WTC11 (cell line): Measurements from ENCODE around the gene SRRM3.
"Not testable (repeated sequence)": the region's sequence is repeated elsewhere in the genome, so short reads cannot be mapped to it uniquely, and the experiment has no call there.

ENCODE experiments used
- CREM ChIP-seq: sonication (generic); formaldehyde crosslinking; IDR thresholded peaks from 2 replicates; pipeline ENCODE4 v1.8.1; 2022; ENCODE audit warnings: mild to moderate bottlenecking, missing genetic modification reagents, moderate library complexity
- FOXJ3 ChIP-seq: sonication (generic); formaldehyde crosslinking; IDR thresholded peaks from 2 replicates; pipeline ENCODE4 v1.9.0; 2021; ENCODE audit warnings: missing genetic modification reagents, mild to moderate bottlenecking, borderline replicate concordance
- NR1H2 ChIP-seq: sonication (generic); formaldehyde crosslinking; IDR thresholded peaks from 2 replicates; pipeline ENCODE4 v1.9.0; 2021; ENCODE audit warnings: mild to moderate bottlenecking, moderate library complexity, missing genetic modification reagents
- NR3C1 ChIP-seq: sonication (generic); formaldehyde crosslinking; conservative IDR thresholded peaks from 2 replicates; pipeline ENCODE4 v1.8.1; 2023; ENCODE audit warnings: low read depth, mild to moderate bottlenecking, missing genetic modification reagents
- TF ChIP-seq, protein P1 (sequence below): sonication (generic); formaldehyde crosslinking; IDR thresholded peaks from 2 replicates; pipeline ENCODE4 v1.8.0; 2022; ENCODE audit warnings: mild to moderate bottlenecking, missing genetic modification reagents
- TF ChIP-seq, protein P2 (sequence below): sonication (generic); formaldehyde crosslinking; IDR thresholded peaks from 2 replicates; pipeline ENCODE4 v1.8.0; 2022; ENCODE audit warnings: mild to moderate bottlenecking, missing genetic modification reagents
- TF ChIP-seq, protein P3 (sequence below): fragments of 200-600 bp; IDR thresholded peaks from 2 replicates; pipeline ENCODE4 v1.8.0; 2022; ENCODE audit warnings: antibody characterized with exemption
- TF ChIP-seq, protein P4 (sequence below): sonication (generic); formaldehyde crosslinking; IDR thresholded peaks from 2 replicates; pipeline ENCODE4 v1.8.1; 2022; ENCODE audit warnings: low read depth, missing genetic modification reagents, borderline replicate concordance
- TF ChIP-seq, protein P5 (sequence below): sonication (generic); formaldehyde crosslinking; IDR thresholded peaks from 2 replicates; pipeline ENCODE4 v1.8.1; 2023; ENCODE audit warnings: mild to moderate bottlenecking, missing genetic modification reagents
- TF ChIP-seq, protein P6 (sequence below): sonication (generic); formaldehyde crosslinking; IDR thresholded peaks from 2 replicates; pipeline ENCODE4 v1.8.1; 2023; ENCODE audit warnings: mild to moderate bottlenecking, missing genetic modification reagents
- TF ChIP-seq, protein P7 (sequence below): sonication (generic); formaldehyde crosslinking; IDR thresholded peaks from 2 replicates; pipeline ENCODE4 v1.8.0; 2023; ENCODE audit warnings: missing genetic modification reagents, mild to moderate bottlenecking, borderline replicate concordance
- TF ChIP-seq, protein P8 (sequence below): sonication (generic); formaldehyde crosslinking; IDR thresholded peaks from 2 replicates; pipeline ENCODE4 v1.8.1; 2023; ENCODE audit warnings: mild to moderate bottlenecking, missing genetic modification reagents, moderate library complexity

DNA sequence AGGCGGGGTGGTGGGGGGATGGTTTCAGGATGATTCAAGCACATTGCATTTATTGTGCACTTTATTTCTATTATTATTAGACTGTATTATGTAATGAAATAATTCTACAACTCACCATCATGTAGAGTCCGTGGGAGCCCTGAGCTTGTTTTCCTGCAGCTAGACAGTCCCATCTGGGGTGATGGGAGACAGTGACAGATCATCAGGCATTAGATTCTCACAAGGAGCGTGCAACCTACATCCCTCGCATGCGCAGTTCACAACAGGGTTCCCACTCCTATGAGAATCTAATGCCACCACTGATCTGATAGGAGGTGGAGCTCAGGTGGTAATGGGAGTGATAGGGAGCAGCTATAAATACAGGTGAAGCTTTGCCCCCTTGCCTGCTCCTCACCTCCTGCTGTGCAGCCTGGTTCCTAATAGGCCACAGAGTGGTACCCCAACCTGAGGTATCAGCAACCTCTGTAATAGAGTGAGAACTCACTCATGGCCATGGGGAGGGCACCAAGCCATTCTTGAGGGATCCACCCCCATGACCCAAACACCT, 40.9 kb downstream of the SRRM3 start:
- TF ChIP-seq, protein P1, sequence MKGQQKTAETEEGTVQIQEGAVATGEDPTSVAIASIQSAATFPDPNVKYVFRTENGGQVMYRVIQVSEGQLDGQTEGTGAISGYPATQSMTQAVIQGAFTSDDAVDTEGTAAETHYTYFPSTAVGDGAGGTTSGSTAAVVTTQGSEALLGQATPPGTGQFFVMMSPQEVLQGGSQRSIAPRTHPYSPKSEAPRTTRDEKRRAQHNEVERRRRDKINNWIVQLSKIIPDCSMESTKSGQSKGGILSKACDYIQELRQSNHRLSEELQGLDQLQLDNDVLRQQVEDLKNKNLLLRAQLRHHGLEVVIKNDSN = not testable (repeated sequence)
- not testable (repeated sequence) for TF ChIP-seq FOXJ3 (CRISPR knock-in tag); CREM (CRISPR knock-in tag); NR3C1; NR1H2
- TF ChIP-seq, protein P2, sequence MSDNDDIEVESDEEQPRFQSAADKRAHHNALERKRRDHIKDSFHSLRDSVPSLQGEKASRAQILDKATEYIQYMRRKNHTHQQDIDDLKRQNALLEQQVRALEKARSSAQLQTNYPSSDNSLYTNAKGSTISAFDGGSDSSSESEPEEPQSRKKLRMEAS (CRISPR knock-in tag) = not testable (repeated sequence)
- TF ChIP-seq, protein P3, sequence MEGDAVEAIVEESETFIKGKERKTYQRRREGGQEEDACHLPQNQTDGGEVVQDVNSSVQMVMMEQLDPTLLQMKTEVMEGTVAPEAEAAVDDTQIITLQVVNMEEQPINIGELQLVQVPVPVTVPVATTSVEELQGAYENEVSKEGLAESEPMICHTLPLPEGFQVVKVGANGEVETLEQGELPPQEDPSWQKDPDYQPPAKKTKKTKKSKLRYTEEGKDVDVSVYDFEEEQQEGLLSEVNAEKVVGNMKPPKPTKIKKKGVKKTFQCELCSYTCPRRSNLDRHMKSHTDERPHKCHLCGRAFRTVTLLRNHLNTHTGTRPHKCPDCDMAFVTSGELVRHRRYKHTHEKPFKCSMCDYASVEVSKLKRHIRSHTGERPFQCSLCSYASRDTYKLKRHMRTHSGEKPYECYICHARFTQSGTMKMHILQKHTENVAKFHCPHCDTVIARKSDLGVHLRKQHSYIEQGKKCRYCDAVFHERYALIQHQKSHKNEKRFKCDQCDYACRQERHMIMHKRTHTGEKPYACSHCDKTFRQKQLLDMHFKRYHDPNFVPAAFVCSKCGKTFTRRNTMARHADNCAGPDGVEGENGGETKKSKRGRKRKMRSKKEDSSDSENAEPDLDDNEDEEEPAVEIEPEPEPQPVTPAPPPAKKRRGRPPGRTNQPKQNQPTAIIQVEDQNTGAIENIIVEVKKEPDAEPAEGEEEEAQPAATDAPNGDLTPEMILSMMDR = not testable (repeated sequence)
- TF ChIP-seq, protein P4, sequence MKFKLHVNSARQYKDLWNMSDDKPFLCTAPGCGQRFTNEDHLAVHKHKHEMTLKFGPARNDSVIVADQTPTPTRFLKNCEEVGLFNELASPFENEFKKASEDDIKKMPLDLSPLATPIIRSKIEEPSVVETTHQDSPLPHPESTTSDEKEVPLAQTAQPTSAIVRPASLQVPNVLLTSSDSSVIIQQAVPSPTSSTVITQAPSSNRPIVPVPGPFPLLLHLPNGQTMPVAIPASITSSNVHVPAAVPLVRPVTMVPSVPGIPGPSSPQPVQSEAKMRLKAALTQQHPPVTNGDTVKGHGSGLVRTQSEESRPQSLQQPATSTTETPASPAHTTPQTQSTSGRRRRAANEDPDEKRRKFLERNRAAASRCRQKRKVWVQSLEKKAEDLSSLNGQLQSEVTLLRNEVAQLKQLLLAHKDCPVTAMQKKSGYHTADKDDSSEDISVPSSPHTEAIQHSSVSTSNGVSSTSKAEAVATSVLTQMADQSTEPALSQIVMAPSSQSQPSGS (CRISPR knock-in tag) = not testable (repeated sequence)
- TF ChIP-seq, protein P5, sequence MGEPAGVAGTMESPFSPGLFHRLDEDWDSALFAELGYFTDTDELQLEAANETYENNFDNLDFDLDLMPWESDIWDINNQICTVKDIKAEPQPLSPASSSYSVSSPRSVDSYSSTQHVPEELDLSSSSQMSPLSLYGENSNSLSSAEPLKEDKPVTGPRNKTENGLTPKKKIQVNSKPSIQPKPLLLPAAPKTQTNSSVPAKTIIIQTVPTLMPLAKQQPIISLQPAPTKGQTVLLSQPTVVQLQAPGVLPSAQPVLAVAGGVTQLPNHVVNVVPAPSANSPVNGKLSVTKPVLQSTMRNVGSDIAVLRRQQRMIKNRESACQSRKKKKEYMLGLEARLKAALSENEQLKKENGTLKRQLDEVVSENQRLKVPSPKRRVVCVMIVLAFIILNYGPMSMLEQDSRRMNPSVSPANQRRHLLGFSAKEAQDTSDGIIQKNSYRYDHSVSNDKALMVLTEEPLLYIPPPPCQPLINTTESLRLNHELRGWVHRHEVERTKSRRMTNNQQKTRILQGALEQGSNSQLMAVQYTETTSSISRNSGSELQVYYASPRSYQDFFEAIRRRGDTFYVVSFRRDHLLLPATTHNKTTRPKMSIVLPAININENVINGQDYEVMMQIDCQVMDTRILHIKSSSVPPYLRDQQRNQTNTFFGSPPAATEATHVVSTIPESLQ (CRISPR knock-in tag) = not testable (repeated sequence)
- TF ChIP-seq, protein P6, sequence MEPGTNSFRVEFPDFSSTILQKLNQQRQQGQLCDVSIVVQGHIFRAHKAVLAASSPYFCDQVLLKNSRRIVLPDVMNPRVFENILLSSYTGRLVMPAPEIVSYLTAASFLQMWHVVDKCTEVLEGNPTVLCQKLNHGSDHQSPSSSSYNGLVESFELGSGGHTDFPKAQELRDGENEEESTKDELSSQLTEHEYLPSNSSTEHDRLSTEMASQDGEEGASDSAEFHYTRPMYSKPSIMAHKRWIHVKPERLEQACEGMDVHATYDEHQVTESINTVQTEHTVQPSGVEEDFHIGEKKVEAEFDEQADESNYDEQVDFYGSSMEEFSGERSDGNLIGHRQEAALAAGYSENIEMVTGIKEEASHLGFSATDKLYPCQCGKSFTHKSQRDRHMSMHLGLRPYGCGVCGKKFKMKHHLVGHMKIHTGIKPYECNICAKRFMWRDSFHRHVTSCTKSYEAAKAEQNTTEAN (CRISPR knock-in tag) = not testable (repeated sequence)
- TF ChIP-seq, protein P7, sequence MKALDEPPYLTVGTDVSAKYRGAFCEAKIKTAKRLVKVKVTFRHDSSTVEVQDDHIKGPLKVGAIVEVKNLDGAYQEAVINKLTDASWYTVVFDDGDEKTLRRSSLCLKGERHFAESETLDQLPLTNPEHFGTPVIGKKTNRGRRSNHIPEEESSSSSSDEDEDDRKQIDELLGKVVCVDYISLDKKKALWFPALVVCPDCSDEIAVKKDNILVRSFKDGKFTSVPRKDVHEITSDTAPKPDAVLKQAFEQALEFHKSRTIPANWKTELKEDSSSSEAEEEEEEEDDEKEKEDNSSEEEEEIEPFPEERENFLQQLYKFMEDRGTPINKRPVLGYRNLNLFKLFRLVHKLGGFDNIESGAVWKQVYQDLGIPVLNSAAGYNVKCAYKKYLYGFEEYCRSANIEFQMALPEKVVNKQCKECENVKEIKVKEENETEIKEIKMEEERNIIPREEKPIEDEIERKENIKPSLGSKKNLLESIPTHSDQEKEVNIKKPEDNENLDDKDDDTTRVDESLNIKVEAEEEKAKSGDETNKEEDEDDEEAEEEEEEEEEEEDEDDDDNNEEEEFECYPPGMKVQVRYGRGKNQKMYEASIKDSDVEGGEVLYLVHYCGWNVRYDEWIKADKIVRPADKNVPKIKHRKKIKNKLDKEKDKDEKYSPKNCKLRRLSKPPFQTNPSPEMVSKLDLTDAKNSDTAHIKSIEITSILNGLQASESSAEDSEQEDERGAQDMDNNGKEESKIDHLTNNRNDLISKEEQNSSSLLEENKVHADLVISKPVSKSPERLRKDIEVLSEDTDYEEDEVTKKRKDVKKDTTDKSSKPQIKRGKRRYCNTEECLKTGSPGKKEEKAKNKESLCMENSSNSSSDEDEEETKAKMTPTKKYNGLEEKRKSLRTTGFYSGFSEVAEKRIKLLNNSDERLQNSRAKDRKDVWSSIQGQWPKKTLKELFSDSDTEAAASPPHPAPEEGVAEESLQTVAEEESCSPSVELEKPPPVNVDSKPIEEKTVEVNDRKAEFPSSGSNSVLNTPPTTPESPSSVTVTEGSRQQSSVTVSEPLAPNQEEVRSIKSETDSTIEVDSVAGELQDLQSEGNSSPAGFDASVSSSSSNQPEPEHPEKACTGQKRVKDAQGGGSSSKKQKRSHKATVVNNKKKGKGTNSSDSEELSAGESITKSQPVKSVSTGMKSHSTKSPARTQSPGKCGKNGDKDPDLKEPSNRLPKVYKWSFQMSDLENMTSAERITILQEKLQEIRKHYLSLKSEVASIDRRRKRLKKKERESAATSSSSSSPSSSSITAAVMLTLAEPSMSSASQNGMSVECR = not testable (repeated sequence)
- TF ChIP-seq, protein P8, sequence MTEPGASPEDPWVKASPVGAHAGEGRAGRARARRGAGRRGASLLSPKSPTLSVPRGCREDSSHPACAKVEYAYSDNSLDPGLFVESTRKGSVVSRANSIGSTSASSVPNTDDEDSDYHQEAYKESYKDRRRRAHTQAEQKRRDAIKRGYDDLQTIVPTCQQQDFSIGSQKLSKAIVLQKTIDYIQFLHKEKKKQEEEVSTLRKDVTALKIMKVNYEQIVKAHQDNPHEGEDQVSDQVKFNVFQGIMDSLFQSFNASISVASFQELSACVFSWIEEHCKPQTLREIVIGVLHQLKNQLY = not testable (repeated sequence)
